ENCODE measurements around the gene LSM14A.

LSM14A gene

DNA sequence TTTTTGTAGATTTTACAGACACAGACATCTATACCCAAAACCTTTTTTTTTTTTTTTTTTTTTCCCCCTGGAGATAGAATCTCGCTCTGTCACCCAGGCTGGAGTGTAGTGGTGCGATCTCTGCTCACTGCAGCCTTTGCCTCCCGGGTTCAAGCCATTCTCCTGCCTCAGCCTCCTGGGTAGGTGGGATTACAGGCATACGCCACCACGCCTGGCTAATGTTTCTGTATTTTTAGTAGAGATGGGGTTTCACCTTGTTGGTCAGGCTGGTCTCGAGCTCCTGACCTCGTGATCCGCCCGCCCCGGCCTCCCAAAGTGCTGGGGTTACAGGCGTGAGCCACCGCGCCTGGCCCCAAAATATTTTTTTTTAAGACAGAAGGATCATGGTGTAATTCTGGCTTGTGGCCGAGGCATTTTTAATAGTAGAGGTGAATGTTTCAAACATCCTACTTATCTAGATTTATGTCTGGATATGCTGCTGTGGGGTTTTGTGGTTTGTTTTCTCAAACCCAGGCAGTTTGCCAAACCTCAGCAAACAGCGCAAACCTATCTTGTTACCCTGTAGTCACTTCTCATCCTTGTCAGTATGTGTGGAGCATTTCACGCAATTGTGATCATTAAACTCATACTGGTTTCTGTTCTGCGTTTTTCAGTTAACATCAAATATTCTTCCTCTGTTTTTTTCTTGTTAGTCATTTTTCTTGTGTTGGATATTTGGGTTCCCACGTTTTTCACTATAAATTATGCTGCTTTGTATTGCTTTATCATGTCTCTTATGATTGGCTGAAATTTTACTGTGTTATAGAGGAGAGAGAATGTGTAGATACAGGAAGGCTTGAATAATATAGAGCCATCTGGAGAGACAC is 45.9 kb downstream of the LSM14A start:
- TF ChIP-seq, protein P1, sequence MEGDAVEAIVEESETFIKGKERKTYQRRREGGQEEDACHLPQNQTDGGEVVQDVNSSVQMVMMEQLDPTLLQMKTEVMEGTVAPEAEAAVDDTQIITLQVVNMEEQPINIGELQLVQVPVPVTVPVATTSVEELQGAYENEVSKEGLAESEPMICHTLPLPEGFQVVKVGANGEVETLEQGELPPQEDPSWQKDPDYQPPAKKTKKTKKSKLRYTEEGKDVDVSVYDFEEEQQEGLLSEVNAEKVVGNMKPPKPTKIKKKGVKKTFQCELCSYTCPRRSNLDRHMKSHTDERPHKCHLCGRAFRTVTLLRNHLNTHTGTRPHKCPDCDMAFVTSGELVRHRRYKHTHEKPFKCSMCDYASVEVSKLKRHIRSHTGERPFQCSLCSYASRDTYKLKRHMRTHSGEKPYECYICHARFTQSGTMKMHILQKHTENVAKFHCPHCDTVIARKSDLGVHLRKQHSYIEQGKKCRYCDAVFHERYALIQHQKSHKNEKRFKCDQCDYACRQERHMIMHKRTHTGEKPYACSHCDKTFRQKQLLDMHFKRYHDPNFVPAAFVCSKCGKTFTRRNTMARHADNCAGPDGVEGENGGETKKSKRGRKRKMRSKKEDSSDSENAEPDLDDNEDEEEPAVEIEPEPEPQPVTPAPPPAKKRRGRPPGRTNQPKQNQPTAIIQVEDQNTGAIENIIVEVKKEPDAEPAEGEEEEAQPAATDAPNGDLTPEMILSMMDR (IDR thresholded peaks at IDR 0.05; ENCODE audit: extremely low read depth, insufficient read depth, missing control alignments): no peak
- peak; percentile 42 for DNase-seq (ENCODE audit: low spot score)
- in situ Hi-C loops (cut with MboI; ENCODE audit: low pct_unique_long_range_greater_than_20kb, low sequenced_read_pairs, unreplicated experiment): no loop called here

DNA sequence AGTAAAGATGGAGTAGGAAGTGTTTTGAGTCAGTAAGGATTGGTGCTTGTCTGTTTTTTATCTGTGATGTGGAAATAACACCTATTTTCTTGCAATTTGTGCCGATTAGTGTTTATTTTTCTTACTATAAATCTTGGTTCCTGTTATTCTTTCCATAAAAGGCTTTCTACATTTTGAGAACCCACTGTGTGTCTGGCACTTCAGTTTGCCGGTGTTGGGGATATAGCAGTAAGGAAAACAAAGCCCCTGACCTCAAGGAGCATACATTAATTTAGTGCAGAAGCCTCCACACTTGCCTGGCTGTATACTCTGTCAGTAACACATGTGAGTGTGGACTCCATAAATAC is 46.5 kb downstream of the LSM14A start:
- DNase-seq (ENCODE audit: low spot score): no peak
- in situ Hi-C loops (cut with MboI; ENCODE audit: low pct_unique_long_range_greater_than_20kb, low sequenced_read_pairs, unreplicated experiment): no loop called here
- TF ChIP-seq, protein P1 (IDR thresholded peaks at IDR 0.05; ENCODE audit: extremely low read depth, insufficient read depth, missing control alignments): no peak

- TF ChIP-seq, protein P1 (IDR thresholded peaks at IDR 0.05; ENCODE audit: extremely low read depth, insufficient read depth, missing control alignments): peak; percentile 78
- DNase-seq (ENCODE audit: low spot score): peak; percentile 42
- in situ Hi-C loops (cut with MboI; ENCODE audit: low pct_unique_long_range_greater_than_20kb, low sequenced_read_pairs, unreplicated experiment): no loop called here
Observed at GRCh38 chr19:34220472-34221063, 48.3 kb downstream of the LSM14A start.

DNA sequence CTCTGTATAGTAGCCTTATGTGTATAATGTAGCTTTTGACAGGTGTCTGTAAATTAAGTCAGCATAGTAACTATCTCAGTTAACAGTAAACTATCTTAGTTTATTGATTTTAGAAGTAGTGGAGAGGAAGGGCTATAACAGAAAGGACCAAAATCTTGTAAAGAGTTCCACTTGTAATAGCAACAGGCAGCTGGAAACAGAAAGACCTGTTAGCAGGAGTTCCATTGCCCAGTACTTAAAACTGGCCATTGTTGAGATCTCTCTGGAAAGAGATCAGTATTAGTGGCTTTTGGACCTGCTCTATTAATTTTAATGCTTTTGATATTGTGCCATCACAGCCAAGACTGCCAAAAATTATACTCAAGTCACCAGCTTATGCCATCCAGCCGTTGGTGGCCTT is 50.1 kb downstream of the LSM14A start:
- DNase-seq (ENCODE audit: low spot score): no peak
- in situ Hi-C loops (cut with MboI; ENCODE audit: low pct_unique_long_range_greater_than_20kb, low sequenced_read_pairs, unreplicated experiment): no loop called here
- TF ChIP-seq, protein P1 (IDR thresholded peaks at IDR 0.05; ENCODE audit: extremely low read depth, insufficient read depth, missing control alignments): no peak

GRCh38 chr19:34224996-34225658 is 52.8 kb downstream of the LSM14A start:
- TF ChIP-seq, protein P1 (IDR thresholded peaks at IDR 0.05; ENCODE audit: extremely low read depth, insufficient read depth, missing control alignments): no peak
- in situ Hi-C loops (cut with MboI; ENCODE audit: low pct_unique_long_range_greater_than_20kb, low sequenced_read_pairs, unreplicated experiment): no loop called here
- DNase-seq (ENCODE audit: low spot score): no peak

- in situ Hi-C loops (cut with MboI; ENCODE audit: low pct_unique_long_range_greater_than_20kb, low sequenced_read_pairs, unreplicated experiment): no loop called here
- TF ChIP-seq, protein P1 (IDR thresholded peaks at IDR 0.05; ENCODE audit: extremely low read depth, insufficient read depth, missing control alignments): no peak
- DNase-seq (ENCODE audit: low spot score): no peak
Observed at GRCh38 chr19:34225659-34226015, 53.3 kb downstream of the LSM14A start.
